ENCODE results near the gene ANKS4B. TPM values are rescaled to one million over a fixed set of nuclear protein-coding genes. Genes with fewer than 3 reads are reported as not detected.
"Not testable (repeated sequence)": the region's sequence is repeated elsewhere in the genome, so short reads cannot be mapped to it uniquely, and the experiment has no call there.

Gene ANKS4B
- total RNA-seq, 2 donors from 2014 or later = not detected

- Histone ChIP-seq H3K4me3 (no peak overlapping the region), H3K9me3 (no peaks in the 10 kb centered on the region), H3K27ac (no peak overlapping the region), H3K4me1 (ENCODE audit: control insufficient read depth in 1 of 2, low read depth in 2 of 2) (peaks cover 7 to 28% of the 10 kb centered on the region in 2 donors), H3K27me3 (replicated peaks; ENCODE audit: insufficient read depth) (no peaks in the 10 kb centered on the region), H3K36me3 (no peaks in the 10 kb centered on the region)
- no peak for TF ChIP-seq CTCF (IDR thresholded peaks at IDR 0.05)
- ATAC-seq (ENCODE audit: insufficient number of reproducible peaks, low FRiP score, low read depth) (no peak), DNase-seq (ENCODE audit: low spot score) (no peak)
Measured at GRCh38 chr16:21281698-21282389, 48.3 kb downstream of the ANKS4B start.

- Histone ChIP-seq H3K36me3 (no peaks in the 10 kb centered on the region), H3K4me1 (ENCODE audit: control insufficient read depth in 1 of 2, low read depth in 2 of 2) (peaks cover 5 to 22% of the 10 kb centered on the region in 2 donors), H3K27me3 (replicated peaks; ENCODE audit: insufficient read depth) (no peaks in the 10 kb centered on the region), H3K4me3 (peak overlapping the region; percentile 65), H3K27ac (peak overlapping the region; percentile 31 to 42), H3K9me3 (no peaks in the 10 kb centered on the region)
- DNase-seq (ENCODE audit: low spot score) (no peak), ATAC-seq (ENCODE audit: insufficient number of reproducible peaks, low FRiP score, low read depth) (no peak)
- peak; percentile 54 for TF ChIP-seq CTCF (IDR thresholded peaks at IDR 0.05)
Measured at GRCh38 chr16:21283521-21284289, 50.2 kb downstream of the ANKS4B start.

- H3K27ac ChIP-seq = no peak overlapping the region
- H3K4me1 ChIP-seq (ENCODE audit: control insufficient read depth in 1 of 2, low read depth in 2 of 2) = peaks cover 4 to 22% of the 10 kb centered on the region in 2 donors
- H3K36me3 ChIP-seq = no peaks in the 10 kb centered on the region
- DNase-seq (ENCODE audit: low spot score) = no peak
- peak overlapping the region; percentile 65 for H3K4me3 ChIP-seq
- ATAC-seq (ENCODE audit: insufficient number of reproducible peaks, low FRiP score, low read depth) = no peak
- H3K27me3 ChIP-seq (replicated peaks; ENCODE audit: insufficient read depth) = no peaks in the 10 kb centered on the region
- no peak for TF ChIP-seq CTCF (IDR thresholded peaks at IDR 0.05)
- H3K9me3 ChIP-seq = no peaks in the 10 kb centered on the region
Measured at GRCh38 chr16:21284414-21284813, 50.9 kb downstream of the ANKS4B start.

GRCh38 chr16:21285314-21285713, 51.8 kb downstream of the ANKS4B start:
- H3K36me3 ChIP-seq = no peaks in the 10 kb centered on the region
- no peaks in the 10 kb centered on the region for H3K9me3 ChIP-seq
- H3K4me3 ChIP-seq = no peak overlapping the region
- DNase-seq (ENCODE audit: low spot score) (no peak), ATAC-seq (ENCODE audit: insufficient number of reproducible peaks, low FRiP score, low read depth) (no peak)
- H3K4me1 ChIP-seq (ENCODE audit: control insufficient read depth in 1 of 2, low read depth in 2 of 2) = peaks cover 4 to 22% of the 10 kb centered on the region in 2 donors
- TF ChIP-seq CTCF (IDR thresholded peaks at IDR 0.05) = no peak
- H3K27ac ChIP-seq = no peak overlapping the region
- H3K27me3 ChIP-seq (replicated peaks; ENCODE audit: insufficient read depth) = no peaks in the 10 kb centered on the region

GRCh38 chr16:21289789-21290188, 56.3 kb downstream of the ANKS4B start:
- not testable (repeated sequence) for H3K36me3 ChIP-seq; H3K4me3 ChIP-seq; ATAC-seq (ENCODE audit: insufficient number of reproducible peaks, low FRiP score, low read depth); H3K9me3 ChIP-seq; DNase-seq (ENCODE audit: low spot score); H3K27ac ChIP-seq; H3K27me3 ChIP-seq (replicated peaks; ENCODE audit: insufficient read depth)
- H3K4me1 ChIP-seq (ENCODE audit: control insufficient read depth in 1 of 2, low read depth in 2 of 2) = peaks cover 0 to 13% of the 10 kb centered on the region in 2 donors

All from thoracic aorta (tissue), 2 donors.